CD4-positive, alpha-beta T cell treated with Interferon alpha-2 for 1 hour (primary cell): ENCODE results near the gene GAS2.
A peak's percentile ranks its signal among the peaks of the same experiment; 100 is the strongest.
"Not testable (repeated sequence)": the region's sequence is repeated elsewhere in the genome, so short reads cannot be mapped to it uniquely, and the experiment has no call there.

Source experiments
- DNase-seq, 2 donors: peaks; one replicate each; pipeline ENCODE4 v3.0.0-alpha.2; 2020 to 2022

Gene GAS2

GRCh38 chr11:22666325-22666687, at the start of gene GAS2:
TSS of gene GAS2 (plus strand) at chr11:22666611. CDS start at chr11:22674870, 8,259 bp downstream.
- no peak for DNase-seq

- no peak for DNase-seq
Measured at GRCh38 chr11:22617868-22618267, 48.5 kb upstream of the GAS2 start.

- peak; percentile 48 to 68 for DNase-seq
Measured at GRCh38 chr11:22624742-22625447, 41.5 kb upstream of the GAS2 start.

GRCh38 chr11:22625448-22626287, 40.7 kb upstream of the GAS2 start, which contains the start of gene FANCF:
TSS of gene FANCF (minus strand) at chr11:22625823. CDS start at chr11:22625810, 13 bp downstream.
- peak; percentile 95 to 99 for DNase-seq

- DNase-seq = no peak
Measured at GRCh38 chr11:22626573-22627239, 39.7 kb upstream of the GAS2 start.

- DNase-seq = no peak
Measured at GRCh38 chr11:22627421-22627820, 39.0 kb upstream of the GAS2 start.

- no peak for DNase-seq
Measured at GRCh38 chr11:22633354-22633902, 33.0 kb upstream of the GAS2 start.

GRCh38 chr11:22634897-22635629, 31.3 kb upstream of the GAS2 start:
- no peak for DNase-seq

- no peak for DNase-seq
Measured at GRCh38 chr11:22635689-22636088, 30.7 kb upstream of the GAS2 start.

GRCh38 chr11:22640862-22641261, 25.5 kb upstream of the GAS2 start:
- DNase-seq = no peak

GRCh38 chr11:22641559-22641958, 24.9 kb upstream of the GAS2 start:
- DNase-seq = no peak

- not testable (repeated sequence) for DNase-seq
Measured at GRCh38 chr11:22652346-22652745, 14.1 kb upstream of the GAS2 start.

GRCh38 chr11:22656130-22656529, 10.3 kb upstream of the GAS2 start:
- no peak for DNase-seq

- DNase-seq = peak in 1 of 2 donors; percentile 28
Measured at GRCh38 chr11:22657101-22657694, 9.2 kb upstream of the GAS2 start.

GRCh38 chr11:22659783-22660182, 6.6 kb upstream of the GAS2 start:
- DNase-seq = no peak

- no peak for DNase-seq
Measured at GRCh38 chr11:22666688-22667439, 453 bp downstream of the GAS2 start.

- no peak for DNase-seq
Measured at GRCh38 chr11:22668005-22668796, 1.8 kb downstream of the GAS2 start.

- no peak for DNase-seq
Measured at GRCh38 chr11:22669368-22669767, 3.0 kb downstream of the GAS2 start.

GRCh38 chr11:22670830-22671229, 4.4 kb downstream of the GAS2 start:
- DNase-seq = no peak

- no peak for DNase-seq
Measured at GRCh38 chr11:22671751-22672150, 5.3 kb downstream of the GAS2 start.
